Stimulated activated CD4-positive, alpha-beta T cell treated with anti-CD3 and anti-CD28 coated beads, TNF-alpha, amount 100 ng/mL, for 48 hours (primary cell): Measurements from ENCODE around the gene TMEM43.

Experiments used
- DNase-seq, 3 donors: peaks; one replicate each; pipeline ENCODE4 v3.0.0-alpha.2; 2020; ENCODE audit warnings: low read depth in 3 of 3

The TMEM43 gene

DNA sequence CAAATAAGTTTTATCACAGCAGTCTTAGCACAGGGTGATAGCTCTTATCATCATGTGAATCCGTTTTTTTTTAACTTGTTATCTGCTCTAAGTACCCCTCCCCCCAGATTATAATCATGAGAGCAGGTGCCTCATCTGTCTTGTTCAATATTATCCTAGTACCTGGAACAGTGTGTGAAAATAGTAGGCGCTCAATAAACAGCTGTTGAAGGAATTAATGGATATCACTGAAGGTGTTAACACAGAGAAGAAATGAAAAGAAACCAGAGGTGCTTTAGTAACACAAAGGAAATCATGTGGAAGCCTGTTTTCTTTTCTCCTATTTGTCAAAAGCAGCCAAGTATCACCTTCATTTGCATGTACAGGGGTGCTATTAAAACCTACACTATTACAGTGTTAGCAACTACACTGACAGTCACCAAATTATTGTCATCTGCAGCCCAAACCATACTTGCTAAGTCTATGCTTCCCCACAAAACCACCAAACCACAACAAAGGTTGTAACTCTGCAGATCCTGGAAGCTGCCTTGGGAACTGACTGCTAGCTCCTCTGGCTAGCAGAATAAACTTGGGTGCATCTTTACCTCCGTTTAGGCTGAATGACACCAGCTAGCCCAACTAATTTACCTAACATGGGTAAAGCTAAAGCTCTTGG lies 50.7 kb downstream of the TMEM43 start:
- DNase-seq: peak; percentile 9 to 42 (median 22)

DNA sequence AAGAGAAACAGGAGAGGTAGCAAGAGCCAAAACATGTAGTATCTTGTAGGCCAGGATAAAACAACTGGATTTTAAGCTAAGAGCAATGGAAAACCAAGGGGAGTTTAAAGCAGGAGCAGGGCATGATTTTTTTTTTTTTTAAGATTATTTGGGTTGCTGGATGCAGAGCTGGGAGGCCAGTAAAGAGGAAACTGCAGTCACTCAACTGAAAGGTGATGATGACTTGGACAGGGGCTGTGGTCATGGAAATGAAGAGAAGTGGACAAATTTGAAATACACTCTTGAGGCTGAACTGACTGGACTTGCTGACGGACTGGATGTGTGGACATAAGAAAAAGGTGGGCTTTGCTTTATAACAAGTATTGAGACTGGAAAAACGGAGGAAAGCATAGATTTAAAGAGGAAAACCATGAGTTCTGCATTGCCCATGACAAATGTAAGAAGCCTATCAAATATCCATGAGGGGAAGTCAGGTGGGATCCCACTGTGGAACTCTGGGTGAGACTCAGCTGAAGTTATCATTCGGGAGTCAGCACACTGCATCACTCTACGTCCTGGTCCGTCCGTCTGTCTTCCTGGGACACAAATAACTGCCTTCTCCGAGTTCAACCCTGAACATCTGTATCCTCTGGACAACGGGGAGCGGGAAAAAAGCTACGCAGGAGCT lies 52.9 kb downstream of the TMEM43 start:
- peak in 1 of 3 donors; percentile 9 for DNase-seq

DNA sequence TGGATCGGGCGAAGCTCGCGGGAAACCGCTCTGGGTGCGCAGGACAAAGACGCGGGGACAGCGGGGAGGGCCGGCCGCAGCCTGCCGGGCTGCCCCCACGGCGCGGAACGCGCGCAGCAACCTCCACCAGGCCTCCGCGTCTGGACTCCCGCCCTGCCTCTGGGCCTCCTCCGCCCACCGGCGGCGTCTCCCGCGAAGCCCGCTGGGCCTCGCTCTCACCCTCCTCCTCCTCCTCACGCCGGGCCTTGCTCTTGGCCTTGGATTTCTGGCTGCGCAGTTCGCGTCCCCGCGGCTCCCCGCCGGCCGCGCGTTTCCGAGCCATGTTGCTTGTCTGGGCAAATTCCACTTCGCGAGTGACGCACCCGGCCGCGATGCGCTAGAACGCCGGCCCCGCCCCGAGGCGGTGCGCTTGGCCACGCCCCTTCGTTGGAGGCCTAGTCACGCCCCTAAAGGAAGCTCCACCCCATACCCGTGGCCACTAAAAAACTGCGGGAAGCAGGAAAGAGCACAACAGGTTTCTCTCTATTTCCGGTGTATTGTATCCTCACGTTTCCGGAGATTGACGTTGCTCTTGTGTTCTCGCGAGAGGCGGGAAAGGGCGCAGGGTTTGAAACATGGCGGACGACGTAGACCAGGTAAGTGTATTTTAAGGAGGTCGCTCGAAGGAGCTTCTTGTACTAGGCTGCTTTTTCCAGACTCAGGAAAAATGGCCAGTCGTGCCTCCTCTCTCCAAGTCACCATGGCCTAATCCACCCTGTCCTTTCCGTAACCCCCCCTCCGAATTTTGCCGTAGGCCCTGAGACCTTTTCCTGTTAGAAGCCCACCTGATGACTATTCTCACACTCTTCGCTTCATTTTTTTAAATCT lies 53.6 kb downstream of the TMEM43 start, which contains the start of the genes LSM3 and XPC:
TSS of gene LSM3 (plus strand) at position 571 of the 867 bp plus-strand sequence. CDS start at position 615, 44 bp downstream.
TSS of gene XPC (minus strand) at position 355 of the 867 bp plus-strand sequence. CDS start at position 322, 33 bp downstream.
- peak; percentile 89 to 94 (median 93) for DNase-seq

DNA sequence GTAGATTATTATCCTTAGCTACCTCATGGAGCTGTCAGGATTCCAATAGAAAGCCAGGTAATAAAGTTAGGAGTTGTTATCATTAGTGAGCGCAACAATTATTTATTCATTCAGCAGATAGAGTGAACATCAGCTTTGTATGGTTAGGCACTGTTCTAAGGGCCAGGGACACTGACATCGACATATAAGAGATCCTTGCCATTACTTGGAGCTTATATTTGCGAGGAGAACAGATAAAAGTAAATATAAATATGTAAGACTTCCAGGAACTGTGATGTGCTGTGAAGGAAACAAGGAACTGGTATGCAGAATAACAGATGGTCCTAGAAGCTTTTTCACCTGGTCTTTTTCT lies 54.2 kb downstream of the TMEM43 start:
- no peak for DNase-seq

DNA sequence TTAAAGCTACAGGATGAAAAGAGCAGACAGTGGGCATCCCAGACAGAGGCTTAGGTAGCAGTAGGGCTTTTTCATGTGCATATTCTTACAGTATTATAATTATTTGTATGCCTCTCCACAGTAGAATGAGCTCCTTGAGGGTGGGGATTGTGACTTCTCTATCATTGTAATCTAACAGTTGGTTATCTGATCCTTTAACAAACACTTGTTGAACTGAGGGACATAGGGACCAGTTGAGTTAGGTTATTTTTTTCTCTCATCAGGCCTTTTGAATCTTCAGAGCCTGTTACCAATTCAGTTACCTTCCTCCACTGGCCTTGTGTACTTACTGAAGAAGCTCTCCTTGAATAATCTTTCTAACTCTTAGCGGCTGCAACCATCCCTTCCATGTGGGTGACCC lies 54.9 kb downstream of the TMEM43 start:
- DNase-seq: no peak

DNA sequence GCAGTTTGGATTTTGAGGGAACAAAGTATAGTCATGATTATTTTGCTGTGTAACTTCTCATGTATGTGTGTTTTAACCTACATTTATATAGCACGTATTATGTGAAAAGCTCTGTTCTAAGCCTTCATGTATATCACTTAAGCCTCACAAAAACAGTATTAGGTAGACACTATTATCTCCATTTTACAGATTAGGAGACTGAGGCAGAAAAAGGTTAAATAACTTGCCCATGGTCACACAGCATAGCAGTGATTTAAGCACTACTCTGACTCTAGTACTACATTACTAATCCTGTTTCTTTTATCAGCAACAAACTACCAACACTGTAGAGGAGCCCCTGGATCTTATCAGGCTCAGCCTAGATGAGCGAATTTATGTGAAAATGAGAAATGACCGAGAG lies 56.4 kb downstream of the TMEM43 start:
- DNase-seq: no peak

DNA sequence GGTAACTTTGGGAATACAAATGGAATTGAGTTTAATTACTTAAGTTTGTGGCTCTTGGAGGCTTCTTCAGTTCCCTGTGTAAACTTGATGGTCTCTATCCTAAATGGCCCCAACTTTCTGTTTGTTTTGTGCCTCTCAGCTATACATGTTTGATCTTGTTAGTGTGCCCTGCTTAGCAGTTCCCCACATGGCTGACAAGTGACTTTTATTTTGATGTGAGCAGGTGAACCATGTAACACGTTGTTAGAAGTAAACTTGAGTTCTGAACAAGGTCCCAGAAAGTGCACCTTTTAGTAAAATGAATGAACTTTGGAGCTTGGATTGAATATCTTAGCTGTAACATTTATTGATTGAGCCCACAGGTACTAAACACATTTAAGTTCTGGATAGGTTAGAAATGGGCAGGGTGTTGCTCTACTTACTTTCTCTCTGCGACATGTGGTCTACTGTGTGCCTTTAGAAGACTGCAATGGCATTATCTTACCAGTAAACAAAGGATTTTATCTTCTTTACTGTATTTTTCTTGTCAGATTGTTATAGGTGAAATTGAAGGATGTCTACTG lies 58.2 kb downstream of the TMEM43 start:
- no peak for DNase-seq

DNA sequence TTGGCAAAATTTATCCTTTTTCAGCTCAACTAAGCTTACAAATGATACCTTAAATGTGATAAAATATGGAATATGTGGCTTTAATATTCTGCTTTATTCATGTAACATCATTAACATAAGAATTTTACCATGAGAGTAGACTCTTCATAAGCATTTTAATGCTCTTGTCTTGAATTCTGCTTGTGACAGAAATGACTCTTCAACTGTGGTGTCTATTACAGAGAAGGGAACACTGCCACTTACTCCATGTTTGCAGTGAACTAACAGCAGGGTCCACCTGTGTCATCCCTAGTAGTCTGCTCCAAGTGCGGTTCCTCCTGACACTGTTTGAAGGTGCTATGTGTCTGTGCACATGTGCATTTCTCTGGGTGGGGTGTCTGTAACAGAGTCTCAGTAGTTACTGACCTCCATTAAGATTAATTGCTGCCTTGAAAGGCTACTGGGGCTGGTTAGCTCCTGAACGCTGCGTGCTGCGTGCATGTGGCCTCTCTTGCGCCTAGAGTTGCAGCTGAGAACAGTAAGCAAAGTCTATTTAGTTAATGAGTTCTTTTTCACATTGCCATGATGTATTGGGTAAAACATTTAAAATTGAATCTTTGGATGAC lies 62.1 kb downstream of the TMEM43 start:
- DNase-seq: no peak

DNA sequence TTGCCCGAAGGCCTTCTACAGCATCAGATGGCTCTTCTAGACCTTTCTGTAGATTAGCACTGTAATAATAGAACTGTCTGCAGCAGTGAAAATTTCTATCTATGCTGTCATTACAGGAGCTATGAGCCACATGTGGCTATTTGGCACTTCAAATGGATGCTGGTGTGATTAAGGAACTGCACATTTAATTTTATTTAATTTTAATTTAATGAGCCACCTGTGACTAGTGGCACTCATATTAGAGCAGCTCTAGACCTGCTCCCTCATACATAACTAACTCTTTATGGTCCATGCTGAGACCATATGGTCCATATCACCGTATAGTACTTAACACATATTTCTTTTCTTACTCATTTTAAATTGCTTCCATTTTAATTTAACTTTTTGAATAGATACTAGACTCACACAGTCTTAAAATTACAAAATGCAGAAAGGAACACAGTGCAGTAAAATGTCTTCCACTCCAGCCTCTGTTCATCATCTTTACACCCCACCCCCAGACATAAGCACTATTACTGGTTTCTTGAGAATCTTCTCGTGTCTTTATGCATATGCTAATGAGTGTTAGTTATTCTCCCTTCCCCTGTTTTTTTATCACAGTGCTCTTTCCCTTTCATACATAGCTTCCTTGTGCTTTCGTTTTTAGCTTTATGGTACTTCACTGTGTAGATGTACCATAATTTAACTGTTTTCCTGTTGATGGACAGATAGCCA lies 63.3 kb downstream of the TMEM43 start:
- DNase-seq: no peak
